BE2C (cell line): ENCODE data around the gene IL6R.
A peak's percentile ranks its signal among the peaks of the same experiment; 100 is the strongest.

Experiments used
- DNase-seq: peaks from one replicate; pipeline ENCODE4 v3.0.0-alpha.2; 2020
- H3K27me3 ChIP-seq: fragments of 250-450 bp; sonication (Bioruptor Pico); 2 replicates; pipeline ENCODE4 v1.5.1; 2020; ENCODE audit warnings: mild to moderate bottlenecking
- H3K36me3 ChIP-seq: fragments of 250-450 bp; sonication (Bioruptor Pico); 2 replicates; pipeline ENCODE4 v1.5.1; 2020; ENCODE audit warnings: mild to moderate bottlenecking
- H3K4me1 ChIP-seq: fragments of 250-450 bp; sonication (Bioruptor Pico); 2 replicates; pipeline ENCODE4 v1.5.1; 2020
- H3K4me3 ChIP-seq: 2 replicates; pipeline ENCODE4 v1.5.1; 2011; ENCODE audit warnings: low read depth, low read length
- H3K9me3 ChIP-seq: fragments of 250-450 bp; sonication (Bioruptor Pico); 2 replicates; pipeline ENCODE4 v1.5.1; 2020
- TF ChIP-seq, protein P1 (sequence below): IDR thresholded peaks from 2 replicates; pipeline ENCODE4 v1.5.1; 2012; ENCODE audit warnings: mild to moderate bottlenecking, low read depth, low read length

The IL6R gene

DNA sequence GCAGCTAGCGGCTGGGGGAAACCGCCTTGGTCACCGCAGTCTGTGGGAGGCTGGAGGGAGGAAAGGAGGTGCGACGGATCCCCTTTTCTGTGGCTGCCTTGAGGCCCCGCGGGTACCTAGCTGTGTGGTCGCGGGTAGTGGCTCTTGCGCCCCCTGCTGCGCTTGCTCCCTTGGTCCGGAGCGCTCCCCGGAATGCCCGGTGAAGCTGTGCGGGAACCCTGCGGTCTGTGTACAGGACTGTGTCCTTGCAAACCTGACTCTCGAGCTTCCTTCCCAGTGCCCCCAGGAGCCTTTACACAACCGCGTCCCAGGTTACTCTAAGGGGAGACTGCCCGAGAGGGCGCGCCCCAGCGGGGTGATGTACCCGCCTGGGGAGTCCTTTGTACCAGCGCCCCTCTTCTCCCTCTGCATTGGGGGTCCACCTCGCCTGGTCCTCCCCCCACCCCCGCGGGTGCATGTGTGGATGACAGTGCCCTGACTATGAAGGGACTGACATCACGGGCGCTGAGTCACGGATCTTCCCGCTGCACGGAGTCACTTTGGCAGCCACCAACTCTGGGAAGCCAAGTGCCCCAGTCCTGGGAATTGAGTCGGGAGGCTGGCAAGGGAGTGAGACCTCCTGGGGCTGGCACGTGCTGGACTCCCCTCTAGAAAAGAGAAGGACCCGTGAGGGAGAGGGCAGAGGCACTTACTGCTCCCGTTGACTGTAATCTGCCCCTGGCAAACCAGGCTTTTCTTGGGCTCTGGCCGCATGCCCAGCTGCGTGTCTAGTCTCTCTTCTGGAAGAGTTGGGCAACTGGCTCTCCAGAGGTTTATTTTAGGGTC lies 816 bp downstream of the IL6R start:
- H3K4me3 ChIP-seq, result peak overlapping the region; percentile 56
- TF ChIP-seq, protein P1, sequence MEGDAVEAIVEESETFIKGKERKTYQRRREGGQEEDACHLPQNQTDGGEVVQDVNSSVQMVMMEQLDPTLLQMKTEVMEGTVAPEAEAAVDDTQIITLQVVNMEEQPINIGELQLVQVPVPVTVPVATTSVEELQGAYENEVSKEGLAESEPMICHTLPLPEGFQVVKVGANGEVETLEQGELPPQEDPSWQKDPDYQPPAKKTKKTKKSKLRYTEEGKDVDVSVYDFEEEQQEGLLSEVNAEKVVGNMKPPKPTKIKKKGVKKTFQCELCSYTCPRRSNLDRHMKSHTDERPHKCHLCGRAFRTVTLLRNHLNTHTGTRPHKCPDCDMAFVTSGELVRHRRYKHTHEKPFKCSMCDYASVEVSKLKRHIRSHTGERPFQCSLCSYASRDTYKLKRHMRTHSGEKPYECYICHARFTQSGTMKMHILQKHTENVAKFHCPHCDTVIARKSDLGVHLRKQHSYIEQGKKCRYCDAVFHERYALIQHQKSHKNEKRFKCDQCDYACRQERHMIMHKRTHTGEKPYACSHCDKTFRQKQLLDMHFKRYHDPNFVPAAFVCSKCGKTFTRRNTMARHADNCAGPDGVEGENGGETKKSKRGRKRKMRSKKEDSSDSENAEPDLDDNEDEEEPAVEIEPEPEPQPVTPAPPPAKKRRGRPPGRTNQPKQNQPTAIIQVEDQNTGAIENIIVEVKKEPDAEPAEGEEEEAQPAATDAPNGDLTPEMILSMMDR, result peak; percentile 56
- peak; percentile 62 for DNase-seq
- no peaks in the 10 kb centered on the region for H3K36me3 ChIP-seq
- H3K4me1 ChIP-seq, result no peaks in the 10 kb centered on the region; the same call in 1 of the 2 replicates
- peaks cover 29% of the 10 kb centered on the region for H3K27me3 ChIP-seq
- H3K9me3 ChIP-seq, result no peaks in the 10 kb centered on the region

DNA sequence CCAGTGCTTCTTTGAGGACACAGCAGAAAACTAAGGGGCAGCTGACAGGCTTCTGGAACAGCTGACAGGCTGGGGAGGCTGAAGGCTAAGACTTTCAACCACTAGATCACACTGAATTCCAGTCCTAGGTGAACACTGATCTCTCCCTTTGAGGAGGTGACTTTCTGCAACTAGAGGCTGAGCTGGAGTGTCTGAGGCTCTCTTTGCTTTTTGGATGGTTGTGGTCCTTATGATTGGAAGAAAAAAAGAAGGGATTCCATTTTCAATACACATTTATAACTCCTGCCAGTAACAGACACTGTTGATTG lies 1.4 kb downstream of the IL6R start:
- Histone ChIP-seq H3K27me3 (peaks cover 29% of the 10 kb centered on the region), H3K4me3 (no peak overlapping the region)
- no peak for DNase-seq

DNA sequence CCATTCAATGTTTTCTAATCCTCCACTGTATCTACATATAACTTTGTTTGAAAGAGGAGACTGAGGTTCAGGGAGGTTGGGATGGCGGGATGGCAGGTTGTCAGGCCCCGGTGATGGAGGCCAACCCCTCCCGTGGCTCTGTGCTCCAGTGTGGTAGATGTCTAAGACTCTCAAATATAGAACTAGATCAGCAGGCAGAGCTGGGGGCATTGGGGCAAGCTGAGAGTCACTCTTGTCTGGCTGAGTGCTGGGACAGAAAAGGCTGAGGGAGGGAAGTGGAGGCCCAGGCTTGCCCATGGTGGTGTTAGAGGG lies 1.7 kb downstream of the IL6R start:
- Histone ChIP-seq H3K36me3 (no peaks in the 10 kb centered on the region), H3K4me1 (no peaks in the 10 kb centered on the region; the same call in 1 of the 2 replicates), H3K9me3 (no peaks in the 10 kb centered on the region), H3K27me3 (peaks cover 29% of the 10 kb centered on the region), H3K4me3 (no peak overlapping the region)
- TF ChIP-seq, protein P1, result no peak
- no peak for DNase-seq

More for the DNA sequence above, 1.4 kb downstream of the IL6R start:
- Histone ChIP-seq H3K36me3 (no peaks in the 10 kb centered on the region), H3K9me3 (no peaks in the 10 kb centered on the region), H3K4me1 (no peaks in the 10 kb centered on the region; the same call in 1 of the 2 replicates)
- TF ChIP-seq, protein P1, result no peak

DNA sequence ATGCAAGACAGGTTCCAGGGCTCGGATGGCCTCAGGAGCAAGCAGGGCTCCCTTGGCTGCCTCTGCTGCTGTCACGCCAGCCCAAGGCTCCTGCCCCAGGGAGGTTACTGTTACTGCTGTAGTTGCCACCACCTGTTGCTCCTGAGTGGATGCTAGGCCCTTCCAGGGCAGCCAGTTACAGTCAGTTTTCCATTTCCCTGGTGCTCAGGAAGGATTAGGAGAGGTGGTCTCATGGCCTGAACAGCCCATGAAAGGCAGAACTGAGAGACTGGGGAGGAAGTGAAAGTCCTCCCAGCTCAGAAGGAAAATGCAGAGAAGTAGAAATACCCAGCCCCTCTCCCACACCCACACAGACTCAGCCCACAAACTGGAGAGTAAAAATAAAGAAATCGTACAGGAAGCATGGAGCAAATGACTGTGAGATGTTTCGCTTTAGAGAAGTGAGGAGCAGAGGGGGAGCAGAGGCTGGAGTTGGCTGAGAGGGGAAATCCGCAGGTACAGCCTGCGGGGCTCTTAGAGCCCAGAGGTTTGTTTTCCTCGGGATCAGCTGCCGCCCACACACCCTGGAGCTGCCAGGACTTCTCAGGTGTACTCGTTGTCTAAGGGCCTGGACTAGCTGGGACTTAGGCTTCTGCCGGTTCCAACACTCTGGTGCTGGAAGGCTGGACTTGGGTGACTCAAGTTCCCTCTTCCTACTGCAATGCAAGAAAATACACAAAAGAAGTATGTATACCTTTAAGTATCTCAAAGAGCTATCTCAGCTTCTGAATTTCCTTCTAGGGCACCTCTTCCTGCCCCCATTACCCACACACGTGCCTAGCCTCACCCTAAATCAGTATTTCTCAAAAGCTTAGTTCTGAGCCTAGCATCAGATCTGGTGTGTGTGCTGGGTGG lies 2.3 kb downstream of the IL6R start:
- DNase-seq, result no peak
- Histone ChIP-seq H3K4me3 (no peak overlapping the region), H3K36me3 (no peaks in the 10 kb centered on the region), H3K9me3 (no peaks in the 10 kb centered on the region), H3K27me3 (peaks cover 29% of the 10 kb centered on the region), H3K4me1 (no peaks in the 10 kb centered on the region; the same call in 1 of the 2 replicates)
- TF ChIP-seq, protein P1, result no peak

DNA sequence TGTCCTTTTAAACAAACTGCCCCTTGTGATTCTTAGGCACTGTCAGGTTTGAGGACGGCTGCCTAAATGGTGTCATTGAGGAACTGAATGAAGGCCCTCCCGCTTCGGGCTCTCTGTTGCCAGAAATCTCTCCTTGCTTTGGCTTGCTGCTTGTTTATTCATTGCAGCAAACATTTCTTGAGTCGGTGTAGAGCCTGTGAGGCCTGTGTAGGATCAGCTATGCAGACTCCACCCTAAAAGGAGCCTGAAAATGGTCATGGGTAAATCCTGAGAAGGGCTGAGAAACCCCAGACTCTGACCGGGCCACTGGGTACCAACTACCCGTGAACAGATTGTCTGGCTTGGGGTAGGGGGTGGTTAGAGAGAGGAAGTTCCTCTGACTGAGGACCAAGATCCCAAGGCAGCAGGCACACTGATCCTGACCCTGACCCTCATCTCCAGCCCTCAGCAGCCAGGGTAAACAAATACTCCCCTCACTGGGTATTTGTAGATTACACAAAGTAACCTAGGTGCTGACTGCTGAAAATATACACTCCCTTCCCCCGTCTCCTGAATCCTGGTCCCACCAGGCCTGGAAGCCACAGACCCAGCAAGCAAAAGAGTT lies 3.1 kb downstream of the IL6R start:
- Histone ChIP-seq H3K36me3 (no peaks in the 10 kb centered on the region), H3K27me3 (peaks cover 29% of the 10 kb centered on the region), H3K4me3 (no peak overlapping the region), H3K4me1 (no peaks in the 10 kb centered on the region; the same call in 1 of the 2 replicates), H3K9me3 (no peaks in the 10 kb centered on the region)
- TF ChIP-seq, protein P1, result no peak
- no peak for DNase-seq
